GM06990 (cell line): ENCODE results near the gene HSPA2.
"Not testable (repeated sequence)": the region's sequence is repeated elsewhere in the genome, so short reads cannot be mapped to it uniquely, and the experiment has no call there.

ENCODE experiments used
- DNase-seq: peaks from one replicate; pipeline ENCODE4 v3.0.0-alpha.2; 2011; ENCODE audit not compliant: insufficient read length; ENCODE audit errors: extremely low read depth
- H3K27me3 ChIP-seq: replicated peaks from 2 replicates; pipeline ENCODE4 v1.6.0; 2011; ENCODE audit warnings: low read length; ENCODE audit not compliant: control insufficient read depth, insufficient read depth
- H3K36me3 ChIP-seq: 2 replicates; pipeline ENCODE4 v1.5.1; 2011; ENCODE audit warnings: low read length; ENCODE audit not compliant: control insufficient read depth, insufficient read depth
- H3K4me3 ChIP-seq: replicated peaks from 2 replicates; pipeline ENCODE4 v1.5.1; 2011; ENCODE audit warnings: low read depth, mild to moderate bottlenecking, control low read depth, low read length
- TF ChIP-seq, protein P1 (sequence below): IDR thresholded peaks from 2 replicates; pipeline ENCODE4 v1.5.1; 2011; ENCODE audit warnings: low read length, control low read depth, mild to moderate bottlenecking, inconsistent platforms; ENCODE audit not compliant: insufficient read depth, poor library complexity, severe bottlenecking

HSPA2 gene

DNA sequence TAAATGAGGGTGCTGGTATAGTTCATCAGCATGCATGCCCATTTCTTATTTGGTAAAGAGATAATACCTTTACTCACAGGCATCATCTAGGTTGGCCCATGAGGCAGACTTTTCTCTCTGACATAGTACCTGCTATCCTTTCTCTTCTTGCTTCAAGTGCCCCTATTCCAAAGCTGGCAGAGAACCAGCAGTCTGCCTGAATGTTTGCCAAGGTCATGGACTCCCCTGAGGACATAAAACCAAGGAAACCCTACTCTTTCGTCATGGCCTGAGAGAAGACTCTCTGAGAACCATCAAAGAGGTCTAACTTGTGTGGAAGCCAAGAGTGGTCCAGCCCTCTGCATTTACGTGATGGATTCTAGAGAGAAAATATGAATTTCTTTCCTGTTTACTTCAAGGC lies 21.1 kb downstream of the HSPA2 start:
- H3K4me3 ChIP-seq = no peak overlapping the region
- H3K27me3 ChIP-seq = no peaks in the 10 kb centered on the region; the same call in 1 of the 2 replicates
- no peaks in the 10 kb centered on the region for H3K36me3 ChIP-seq
- DNase-seq = no peak
- TF ChIP-seq, protein P1, sequence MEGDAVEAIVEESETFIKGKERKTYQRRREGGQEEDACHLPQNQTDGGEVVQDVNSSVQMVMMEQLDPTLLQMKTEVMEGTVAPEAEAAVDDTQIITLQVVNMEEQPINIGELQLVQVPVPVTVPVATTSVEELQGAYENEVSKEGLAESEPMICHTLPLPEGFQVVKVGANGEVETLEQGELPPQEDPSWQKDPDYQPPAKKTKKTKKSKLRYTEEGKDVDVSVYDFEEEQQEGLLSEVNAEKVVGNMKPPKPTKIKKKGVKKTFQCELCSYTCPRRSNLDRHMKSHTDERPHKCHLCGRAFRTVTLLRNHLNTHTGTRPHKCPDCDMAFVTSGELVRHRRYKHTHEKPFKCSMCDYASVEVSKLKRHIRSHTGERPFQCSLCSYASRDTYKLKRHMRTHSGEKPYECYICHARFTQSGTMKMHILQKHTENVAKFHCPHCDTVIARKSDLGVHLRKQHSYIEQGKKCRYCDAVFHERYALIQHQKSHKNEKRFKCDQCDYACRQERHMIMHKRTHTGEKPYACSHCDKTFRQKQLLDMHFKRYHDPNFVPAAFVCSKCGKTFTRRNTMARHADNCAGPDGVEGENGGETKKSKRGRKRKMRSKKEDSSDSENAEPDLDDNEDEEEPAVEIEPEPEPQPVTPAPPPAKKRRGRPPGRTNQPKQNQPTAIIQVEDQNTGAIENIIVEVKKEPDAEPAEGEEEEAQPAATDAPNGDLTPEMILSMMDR = no peak

DNA sequence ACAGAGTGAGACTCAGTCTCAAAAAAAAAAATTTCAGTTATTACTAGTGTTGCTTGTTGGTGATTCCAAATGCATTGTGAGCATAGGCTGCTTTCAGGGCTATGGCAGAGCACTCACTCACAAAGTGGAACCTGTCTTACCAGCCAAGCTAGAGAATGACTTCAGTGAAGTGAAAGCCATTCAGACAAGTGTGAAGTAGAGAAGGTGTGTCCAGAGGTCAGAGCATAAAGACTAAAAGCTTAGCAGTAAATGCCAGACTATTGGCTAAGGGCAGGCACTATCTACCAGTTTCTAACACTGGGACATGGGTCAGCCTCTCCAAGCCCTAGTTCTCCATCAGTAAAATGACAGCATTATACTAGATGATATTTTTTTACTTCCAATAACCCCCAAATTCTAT lies 21.9 kb downstream of the HSPA2 start:
- no peaks in the 10 kb centered on the region for H3K36me3 ChIP-seq
- H3K27me3 ChIP-seq = no peaks in the 10 kb centered on the region; the same call in 1 of the 2 replicates
- no peak overlapping the region for H3K4me3 ChIP-seq
- DNase-seq = no peak
- TF ChIP-seq, protein P1 = no peak

- H3K27me3 ChIP-seq = no peaks in the 10 kb centered on the region
- no peak overlapping the region for H3K4me3 ChIP-seq
- DNase-seq = no peak
- no peaks in the 10 kb centered on the region for H3K36me3 ChIP-seq
- TF ChIP-seq, protein P1 = no peak
Measured at GRCh38 chr14:64563696-64564095, 23.2 kb downstream of the HSPA2 start.

- DNase-seq = no peak
- Histone ChIP-seq H3K36me3 (no peaks in the 10 kb centered on the region), H3K4me3 (no peak overlapping the region), H3K27me3 (no peaks in the 10 kb centered on the region)
- TF ChIP-seq, protein P1 = no peak
Measured at GRCh38 chr14:64566651-64567122, 26.1 kb downstream of the HSPA2 start.

- DNase-seq = no peak
- no peaks in the 10 kb centered on the region for H3K36me3 ChIP-seq
- no peak overlapping the region for H3K4me3 ChIP-seq
- no peaks in the 10 kb centered on the region for H3K27me3 ChIP-seq
- TF ChIP-seq, protein P1 = no peak
Measured at GRCh38 chr14:64569138-64569631, 28.6 kb downstream of the HSPA2 start.

- DNase-seq, H3K27me3 ChIP-seq, H3K4me3 ChIP-seq, H3K36me3 ChIP-seq: not testable (repeated sequence)
Measured at GRCh38 chr14:64569646-64570045, 29.1 kb downstream of the HSPA2 start.
